Measurements from ENCODE around the gene MINPP1.

MINPP1 gene

GRCh38 chr10:87594864-87595263 lies 90.2 kb downstream of the MINPP1 start:
- no peak for DNase-seq
- Mint-ChIP-seq H3K4me1 (no peaks in the 10 kb centered on the region), H3K9me3 (no peaks in the 10 kb centered on the region), H3K27ac (no peak overlapping the region), H3K4me3 (no peak overlapping the region), H3K36me3 (no peaks in the 10 kb centered on the region), H3K27me3 (peaks cover 12% of the 10 kb centered on the region)
- CTCF ChIA-PET = interaction anchor here (1.4 kb wide), 1 partner anchor 138 kb away, joined by 3 read pairs; no protein-coding TSS in a partner anchor

DNA sequence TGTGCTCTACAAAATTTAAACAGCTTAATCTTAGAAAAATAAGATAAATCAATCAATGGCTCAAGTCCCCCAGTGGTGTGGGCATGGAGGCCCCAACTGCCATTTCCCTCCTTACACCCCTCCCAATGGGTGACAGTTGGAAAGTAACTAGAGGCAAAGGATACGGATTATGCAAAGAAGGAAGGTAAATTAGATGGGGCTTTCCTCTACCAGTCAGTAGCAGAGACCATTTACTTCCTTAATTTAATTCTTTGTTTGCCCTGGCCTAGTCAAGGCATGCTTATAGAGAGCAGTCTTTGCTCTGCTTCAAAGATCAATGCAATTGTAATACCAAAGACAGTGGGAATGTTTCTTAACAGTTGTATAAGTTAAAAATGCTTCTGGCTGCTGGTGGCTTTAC lies 91.7 kb downstream of the MINPP1 start:
- Mint-ChIP-seq H3K4me3 (no peak overlapping the region), H3K27ac (no peak overlapping the region), H3K36me3 (no peaks in the 10 kb centered on the region), H3K4me1 (no peaks in the 10 kb centered on the region), H3K9me3 (no peaks in the 10 kb centered on the region), H3K27me3 (peaks cover 12% of the 10 kb centered on the region)
- DNase-seq = no peak
- CTCF ChIA-PET = no interaction called here

DNA sequence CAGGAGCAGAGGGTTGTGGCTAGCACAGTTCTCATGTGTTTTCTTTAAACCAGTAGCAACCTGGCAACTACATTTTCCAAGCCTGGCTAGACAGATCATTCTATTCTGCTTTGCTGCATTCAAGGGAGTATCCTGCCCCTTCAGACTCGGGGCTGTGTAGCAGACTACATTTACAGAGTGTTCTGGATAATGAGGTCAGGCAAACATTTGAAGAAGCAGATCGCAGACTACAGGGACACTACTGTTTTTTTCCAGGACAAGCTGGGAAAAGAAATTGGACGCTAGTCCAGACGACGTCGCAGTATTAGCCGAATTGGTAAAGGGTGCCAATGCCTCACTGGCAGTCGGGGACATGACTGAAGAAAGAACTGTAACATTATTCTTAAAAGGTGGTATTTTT lies 94.0 kb downstream of the MINPP1 start:
- DNase-seq = no peak
- H3K36me3 Mint-ChIP-seq = no peaks in the 10 kb centered on the region
- no peak overlapping the region for H3K4me3 Mint-ChIP-seq
- H3K27me3 Mint-ChIP-seq = peaks cover 12% of the 10 kb centered on the region
- no peak overlapping the region for H3K27ac Mint-ChIP-seq
- H3K9me3 Mint-ChIP-seq = no peaks in the 10 kb centered on the region
- CTCF ChIA-PET = no interaction called here
- peaks cover 6% of the 10 kb centered on the region for H3K4me1 Mint-ChIP-seq

GRCh38 chr10:87600581-87600980 lies 95.9 kb downstream of the MINPP1 start:
- peaks cover 16% of the 10 kb centered on the region for H3K27me3 Mint-ChIP-seq
- CTCF ChIA-PET = no interaction called here
- H3K4me3 Mint-ChIP-seq = no peak overlapping the region
- no peak for DNase-seq
- H3K9me3 Mint-ChIP-seq = no peaks in the 10 kb centered on the region
- no peak overlapping the region for H3K27ac Mint-ChIP-seq
- H3K36me3 Mint-ChIP-seq = no peaks in the 10 kb centered on the region
- H3K4me1 Mint-ChIP-seq = peaks cover 6% of the 10 kb centered on the region
